Measurements from ENCODE around the gene SMOC2. TPM values are rescaled to one million over a fixed set of nuclear protein-coding genes. Genes with fewer than 3 reads are reported as not detected.

The SMOC2 gene
- total and polyA plus RNA-seq, 2 of the 13 experiments (the other 11 are each of a cell fraction or from before 2014, with no cell fraction given): not detected

GRCh38 chr6:168618546-168619315 lies 177.7 kb downstream of the SMOC2 start:
- Histone ChIP-seq H4K20me1 (ENCODE audit: insufficient read depth, low read length) (no peaks in the 10 kb centered on the region), H3K9me3 (ENCODE audit: low read length) (peaks cover 15% of the 10 kb centered on the region; the same call in 1 of the 2 replicates), H3K4me1 (ENCODE audit: insufficient read depth, low read length) (no peaks in the 10 kb centered on the region), H2AFZ (ENCODE audit: low read length) (no peak overlapping the region), H3K4me3 (replicated peaks in 1 of 3; ENCODE audit: insufficient read depth in 1 of 3, low read depth in 2 of 3, low read length in 3 of 3) (no peak overlapping the region), H3K27me3 (ENCODE audit: control insufficient read depth in 1 of 2, insufficient read depth in 2 of 2, low read length in 2 of 2) (peaks cover 6 to 50% of the 10 kb centered on the region in 2 experiments), H3K27ac (ENCODE audit: extremely low read length, insufficient read depth, low read length) (no peak overlapping the region), H3K79me2 (ENCODE audit: insufficient read depth, low read length) (no peaks in the 10 kb centered on the region), H3K9ac (ENCODE audit: insufficient read depth, low read depth, low read length) (no peak overlapping the region), H3K36me3 (replicated peaks in 1 of 2; ENCODE audit: control insufficient read depth in 1 of 2, insufficient read depth in 2 of 2, low read length in 2 of 2) (no peaks in the 10 kb centered on the region), H3K4me2 (ENCODE audit: low read depth, low read length) (no peak overlapping the region)
- 47% methylated on average over 21 of the region's 21 CpGs for WGBS (ENCODE audit: low lambda C conversion rate)
- ChIA-PET POLR2A (no interaction called here), CTCF (ENCODE audit: low intra/inter-chr PET ratio, low total read pairs) (no interaction called here)
- no peak for TF ChIP-seq YEATS2 (CRISPR knock-in tag; IDR thresholded peaks at IDR 0.05; ENCODE audit: borderline replicate concordance)
- TF ChIP-seq ZNF33B (CRISPR knock-in tag; IDR thresholded peaks at IDR 0.05): no peak
- no peak for TF ChIP-seq ZNF530 (CRISPR knock-in tag; IDR thresholded peaks at IDR 0.05; ENCODE audit: low read depth)
- TF ChIP-seq NFATC3 (CRISPR knock-in tag; IDR thresholded peaks at IDR 0.05): no peak
- no peak for TF ChIP-seq NFKB2 (CRISPR knock-in tag; IDR thresholded peaks at IDR 0.05; ENCODE audit: borderline replicate concordance)
- TF ChIP-seq, protein P1, sequence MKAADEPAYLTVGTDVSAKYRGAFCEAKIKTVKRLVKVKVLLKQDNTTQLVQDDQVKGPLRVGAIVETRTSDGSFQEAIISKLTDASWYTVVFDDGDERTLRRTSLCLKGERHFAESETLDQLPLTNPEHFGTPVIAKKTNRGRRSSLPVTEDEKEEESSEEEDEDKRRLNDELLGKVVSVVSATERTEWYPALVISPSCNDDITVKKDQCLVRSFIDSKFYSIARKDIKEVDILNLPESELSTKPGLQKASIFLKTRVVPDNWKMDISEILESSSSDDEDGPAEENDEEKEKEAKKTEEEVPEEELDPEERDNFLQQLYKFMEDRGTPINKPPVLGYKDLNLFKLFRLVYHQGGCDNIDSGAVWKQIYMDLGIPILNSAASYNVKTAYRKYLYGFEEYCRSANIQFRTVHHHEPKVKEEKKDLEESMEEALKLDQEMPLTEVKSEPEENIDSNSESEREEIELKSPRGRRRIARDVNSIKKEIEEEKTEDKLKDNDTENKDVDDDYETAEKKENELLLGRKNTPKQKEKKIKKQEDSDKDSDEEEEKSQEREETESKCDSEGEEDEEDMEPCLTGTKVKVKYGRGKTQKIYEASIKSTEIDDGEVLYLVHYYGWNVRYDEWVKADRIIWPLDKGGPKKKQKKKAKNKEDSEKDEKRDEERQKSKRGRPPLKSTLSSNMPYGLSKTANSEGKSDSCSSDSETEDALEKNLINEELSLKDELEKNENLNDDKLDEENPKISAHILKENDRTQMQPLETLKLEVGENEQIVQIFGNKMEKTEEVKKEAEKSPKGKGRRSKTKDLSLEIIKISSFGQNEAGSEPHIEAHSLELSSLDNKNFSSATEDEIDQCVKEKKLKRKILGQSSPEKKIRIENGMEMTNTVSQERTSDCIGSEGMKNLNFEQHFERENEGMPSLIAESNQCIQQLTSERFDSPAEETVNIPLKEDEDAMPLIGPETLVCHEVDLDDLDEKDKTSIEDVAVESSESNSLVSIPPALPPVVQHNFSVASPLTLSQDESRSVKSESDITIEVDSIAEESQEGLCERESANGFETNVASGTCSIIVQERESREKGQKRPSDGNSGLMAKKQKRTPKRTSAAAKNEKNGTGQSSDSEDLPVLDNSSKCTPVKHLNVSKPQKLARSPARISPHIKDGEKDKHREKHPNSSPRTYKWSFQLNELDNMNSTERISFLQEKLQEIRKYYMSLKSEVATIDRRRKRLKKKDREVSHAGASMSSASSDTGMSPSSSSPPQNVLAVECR (CRISPR knock-in tag; IDR thresholded peaks at IDR 0.05; ENCODE audit: borderline replicate concordance): no peak
- TF ChIP-seq ZNF782 (CRISPR knock-in tag; IDR thresholded peaks at IDR 0.05; ENCODE audit: borderline replicate concordance): no peak
- TF ChIP-seq ZNF282 (IDR thresholded peaks at IDR 0.05; ENCODE audit: partially characterized antibody): no peak
- no peak for TF ChIP-seq MED1 (CRISPR knock-in tag; IDR thresholded peaks at IDR 0.05)
- TF ChIP-seq SOX5 (CRISPR knock-in tag; IDR thresholded peaks at IDR 0.05; ENCODE audit: borderline replicate concordance): no peak
- TF ChIP-seq SMAD9 (CRISPR knock-in tag; IDR thresholded peaks at IDR 0.05): no peak
- TF ChIP-seq ZNF44 (CRISPR knock-in tag; IDR thresholded peaks at IDR 0.05): no peak
- ATAC-seq (no peak), FAIRE-seq (no peak), DNase-seq (ENCODE audit: low spot score) (no peak)
- in situ Hi-C loops (cut with HindIII; ENCODE audit: extremely low pct_ligation_motif_present, low pct_unique_long_range_greater_than_20kb) (no loop called here), intact Hi-C loops (cut with micrococcal nuclease; ENCODE audit: unreplicated experiment) (no loop called here)
- no TSS peak for BruUV-seq (replicated peaks)

All from HepG2 (cell line).